Stimulated activated CD8-positive, alpha-beta memory T cell treated with anti-CD3 and anti-CD28 coated beads, Interleukin-15, amount 100 ng/mL, for 24 hours (primary cell): ENCODE data around the gene FOXK2.

Source experiments
- DNase-seq: peaks from one replicate; pipeline ENCODE4 v3.0.0-alpha.2; 2020; ENCODE audit warnings: low read depth

The FOXK2 gene

DNA sequence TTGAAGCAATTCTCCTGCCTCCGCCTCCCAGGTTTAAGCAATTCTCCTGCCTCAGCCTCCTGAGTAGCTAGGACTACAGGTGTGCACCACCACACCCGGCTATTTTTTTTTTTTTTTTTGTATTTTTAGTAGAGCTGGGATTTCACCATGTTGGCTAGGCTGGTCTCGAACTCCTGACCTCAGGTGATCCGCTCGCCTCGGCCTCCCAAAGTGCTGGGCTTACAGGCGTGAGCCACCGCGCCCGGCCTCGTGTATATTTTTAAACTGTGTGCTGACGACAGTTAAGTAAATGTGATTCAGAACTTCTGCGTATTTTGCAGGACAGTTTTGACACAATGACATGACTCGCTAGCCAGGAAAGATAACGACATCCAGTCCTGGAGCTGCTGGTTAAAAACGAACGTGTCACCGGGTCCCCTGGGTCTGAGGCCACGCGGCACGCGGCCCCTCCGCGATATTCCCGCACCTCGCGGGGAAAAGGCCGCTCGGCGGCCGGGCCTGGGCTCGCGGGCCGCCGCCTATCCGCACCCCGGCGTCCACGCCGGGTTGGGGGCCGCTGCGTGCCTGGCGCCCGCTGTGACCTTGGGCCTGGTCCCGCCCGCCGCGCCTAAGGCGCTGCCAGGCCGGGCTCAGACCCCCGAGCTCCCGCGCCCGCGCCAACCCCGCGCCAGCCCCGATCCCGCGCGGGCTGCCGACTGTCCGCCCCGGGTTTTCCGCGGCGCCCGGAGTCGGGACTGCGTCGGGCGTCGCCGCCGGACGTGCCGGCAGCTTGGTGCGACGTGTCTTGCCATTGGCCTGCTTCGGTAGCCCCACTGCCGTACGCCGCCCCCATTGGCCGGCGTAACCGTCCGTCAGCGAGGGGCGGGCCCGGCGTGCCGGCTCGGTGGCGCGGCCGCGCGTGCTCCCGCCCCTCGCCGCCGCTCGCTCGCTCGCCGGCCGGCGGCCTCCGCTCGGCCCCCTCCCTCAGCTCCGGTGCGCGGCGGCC is at the start of gene FOXK2:
Gene FOXK2 (plus strand): TSS at position 907 of the 985 bp plus-strand sequence. CDS start 157 bp downstream, outside the sequence.
- DNase-seq, result peak; percentile 90

DNA sequence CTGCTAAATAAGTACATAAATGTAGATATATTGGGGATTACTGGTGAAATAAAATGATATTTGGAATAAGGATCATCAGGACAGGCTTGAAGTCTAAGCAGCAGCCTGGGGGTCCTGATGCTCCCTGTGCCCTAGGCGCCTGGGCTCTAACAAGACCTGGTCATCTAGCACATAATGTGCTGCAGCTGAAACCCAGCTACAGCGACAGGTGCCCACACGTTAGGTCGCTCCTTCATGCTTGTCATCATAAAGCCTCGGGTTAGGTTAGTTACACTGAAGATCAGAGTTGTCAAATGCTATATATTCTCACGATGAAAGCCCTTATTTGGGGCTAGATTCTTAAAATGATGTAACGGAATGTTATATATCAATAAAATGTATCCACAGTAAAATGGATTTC is 49.5 kb upstream of the FOXK2 start:
- DNase-seq, result no peak

DNA sequence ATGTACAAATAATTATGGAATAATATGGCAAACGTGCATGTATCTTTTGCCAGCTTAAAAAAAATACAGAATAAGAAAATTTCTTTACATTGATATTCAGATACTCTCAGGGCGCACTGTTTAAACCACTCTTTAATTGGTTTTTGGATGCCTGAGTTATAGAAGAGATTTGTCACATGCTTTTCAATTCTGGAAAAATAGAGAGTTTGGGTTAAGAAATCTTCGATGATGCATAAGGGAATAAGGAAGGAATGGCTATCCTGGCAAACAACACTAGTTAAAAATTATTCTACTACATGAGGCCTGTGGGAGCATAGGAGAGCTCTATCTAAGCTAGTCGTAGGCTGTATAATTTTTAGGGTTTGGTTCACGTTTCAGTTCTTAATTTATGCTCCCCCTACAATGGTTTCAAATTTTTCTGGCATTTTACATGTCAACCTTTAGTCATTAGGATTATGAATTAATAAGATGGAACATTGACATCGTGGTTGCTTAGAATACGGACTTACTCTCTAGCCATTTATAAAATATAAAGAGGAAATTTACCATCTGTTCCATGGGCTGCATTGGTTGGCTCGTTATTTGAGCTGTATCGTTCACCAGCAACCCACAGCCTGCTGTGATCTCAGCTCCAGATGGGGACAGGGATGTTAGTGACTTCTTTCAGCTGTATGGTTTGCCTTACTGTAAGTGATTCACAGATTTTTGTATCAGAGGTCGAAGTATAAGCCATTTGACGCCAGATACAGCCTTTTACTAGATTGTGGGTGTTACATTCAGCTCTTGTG is 45.1 kb upstream of the FOXK2 start:
- no peak for DNase-seq

DNA sequence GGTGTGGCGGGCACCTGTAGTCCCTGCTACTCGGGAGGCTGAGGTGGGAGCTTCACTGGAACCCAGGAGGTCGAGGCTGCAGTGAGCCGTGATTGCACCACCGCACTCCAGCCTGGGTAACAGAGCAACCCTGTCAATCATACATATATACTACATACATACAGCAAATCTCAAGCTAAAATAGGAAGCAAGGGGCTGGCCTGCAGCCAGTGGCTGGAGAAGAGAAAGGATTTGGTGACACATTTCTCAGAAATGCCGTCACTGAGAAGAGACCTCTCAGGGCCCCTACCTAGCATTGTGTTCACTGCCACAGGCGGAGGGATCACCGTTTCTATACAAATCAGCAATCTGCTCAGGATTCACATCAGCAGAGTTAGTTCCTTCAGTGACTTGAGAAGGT is 44.1 kb upstream of the FOXK2 start:
- no peak for DNase-seq

DNA sequence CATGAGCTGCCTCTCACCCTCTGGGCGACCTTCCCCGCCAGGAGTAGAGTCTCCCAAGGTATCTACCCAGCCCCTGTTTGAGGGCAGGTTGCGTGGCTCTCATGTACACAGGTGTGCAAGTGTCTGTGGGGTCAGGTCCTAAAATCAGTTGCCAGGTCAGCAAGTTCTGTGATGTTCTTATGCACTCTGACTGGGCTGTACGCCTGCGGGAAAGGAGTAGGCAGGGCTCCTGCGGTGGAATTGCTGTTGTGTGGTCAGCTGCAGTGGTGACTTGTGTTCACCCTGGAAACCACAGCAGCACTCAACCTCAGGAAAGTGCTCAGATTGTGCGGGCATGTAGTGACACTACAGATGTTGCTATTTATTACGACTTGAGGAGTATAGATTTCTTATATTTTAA is 41.6 kb upstream of the FOXK2 start:
- no peak for DNase-seq

DNA sequence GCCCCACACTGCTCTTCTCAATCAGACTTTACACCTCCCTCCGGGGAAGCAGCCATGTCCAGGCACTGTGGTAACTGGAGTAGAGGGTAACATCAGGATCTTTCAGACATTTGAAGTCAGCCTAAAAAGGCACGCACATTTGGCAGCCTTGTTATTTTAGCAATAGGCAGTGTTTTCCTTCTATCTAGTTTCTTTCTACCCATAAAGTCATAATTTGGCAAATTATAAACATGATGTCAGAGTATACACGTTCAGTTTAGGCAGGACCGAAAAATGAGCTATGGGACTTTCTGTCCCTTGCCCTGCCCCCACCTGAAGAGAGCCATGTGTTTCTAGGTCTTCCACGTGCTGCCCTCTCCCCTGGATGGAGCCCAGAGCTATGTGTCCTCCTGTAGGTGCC is 39.9 kb upstream of the FOXK2 start:
- DNase-seq, result no peak

GRCh38 chr17:82480318-82480717 is 39.2 kb upstream of the FOXK2 start:
- no peak for DNase-seq

DNA sequence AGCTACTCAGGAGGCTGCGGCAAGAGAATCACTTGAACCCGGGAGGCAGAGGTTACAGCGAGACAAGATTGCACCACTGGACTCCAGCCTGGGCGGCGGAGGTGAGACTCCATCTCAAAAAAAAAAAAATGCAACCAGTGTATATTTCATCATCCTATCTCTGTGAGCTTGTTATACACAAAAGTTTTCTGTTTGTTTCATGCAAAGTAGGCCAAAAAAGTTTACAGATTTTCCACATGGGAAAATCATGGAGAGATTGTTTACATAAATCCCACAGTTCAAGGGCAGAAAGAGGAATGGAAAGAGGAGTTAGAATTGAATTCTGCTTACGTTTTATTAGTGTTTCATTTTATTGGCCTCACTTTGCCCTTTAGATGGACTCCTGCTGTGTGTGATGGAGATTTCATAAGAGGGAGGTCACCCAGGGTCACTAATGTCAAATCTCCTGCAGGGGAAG is 36.3 kb upstream of the FOXK2 start:
- DNase-seq, result no peak

DNA sequence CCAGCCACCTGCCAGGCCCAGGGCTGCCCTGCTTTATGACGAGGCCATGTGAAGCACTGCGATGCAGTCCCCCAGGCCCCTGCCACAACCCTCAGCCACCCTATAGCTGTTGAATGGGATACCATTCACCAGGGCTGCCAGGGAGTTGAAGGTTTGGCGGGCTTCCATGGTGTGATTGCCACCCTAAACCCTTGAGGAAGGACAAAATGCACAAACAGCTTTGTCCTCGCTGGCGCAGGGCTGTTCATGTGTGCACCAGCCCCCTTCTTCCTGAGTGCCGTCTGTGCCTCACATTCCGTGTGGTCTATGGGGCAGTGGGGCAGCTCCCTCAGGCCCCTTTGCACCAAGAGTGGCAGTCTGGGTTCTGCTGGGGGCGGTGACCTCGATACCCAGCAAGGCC is 35.7 kb upstream of the FOXK2 start:
- no peak for DNase-seq

- no peak for DNase-seq
These were observed 33.1 kb upstream of the FOXK2 start for GRCh38 chr17:82486231-82487094.

DNA sequence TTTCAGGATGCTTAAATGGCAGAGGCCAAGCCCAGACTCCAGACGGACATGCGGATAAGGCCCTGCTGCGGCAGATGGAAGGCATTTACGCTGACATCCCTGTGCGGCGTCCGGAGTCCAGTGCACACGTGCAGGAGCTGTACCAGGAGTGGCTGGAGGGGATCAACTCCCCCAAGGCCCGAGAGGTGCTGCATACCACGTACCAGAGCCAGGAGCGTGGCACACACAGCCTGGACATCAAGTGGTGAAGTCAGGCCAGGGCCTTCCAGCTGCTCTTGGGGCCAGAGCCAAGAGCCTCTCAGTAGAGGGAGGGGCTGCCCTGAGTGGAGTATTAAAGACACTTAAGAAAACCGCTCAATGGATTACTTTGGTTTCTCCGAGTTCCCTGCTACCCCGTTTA is 31.6 kb upstream of the FOXK2 start:
- DNase-seq, result no peak

DNA sequence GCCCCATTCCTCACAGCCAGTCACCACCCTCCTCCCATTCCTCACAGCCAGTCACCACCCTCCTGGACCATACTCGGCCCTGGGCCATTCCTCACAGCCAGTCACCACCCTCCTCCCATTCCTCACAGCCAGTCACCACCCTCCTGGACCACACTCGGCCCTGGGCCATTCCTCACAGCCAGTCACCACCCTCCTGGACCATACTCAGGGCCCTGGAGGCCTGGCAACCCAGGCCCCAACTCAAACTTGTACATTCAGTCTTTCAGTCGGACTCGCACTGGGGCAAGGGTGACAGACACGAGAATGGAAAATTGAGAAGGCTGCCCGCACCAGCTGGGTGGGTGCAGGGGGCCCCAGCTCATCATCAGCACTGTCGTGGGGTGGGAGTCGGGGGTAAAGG is 30.4 kb upstream of the FOXK2 start:
- no peak for DNase-seq

DNA sequence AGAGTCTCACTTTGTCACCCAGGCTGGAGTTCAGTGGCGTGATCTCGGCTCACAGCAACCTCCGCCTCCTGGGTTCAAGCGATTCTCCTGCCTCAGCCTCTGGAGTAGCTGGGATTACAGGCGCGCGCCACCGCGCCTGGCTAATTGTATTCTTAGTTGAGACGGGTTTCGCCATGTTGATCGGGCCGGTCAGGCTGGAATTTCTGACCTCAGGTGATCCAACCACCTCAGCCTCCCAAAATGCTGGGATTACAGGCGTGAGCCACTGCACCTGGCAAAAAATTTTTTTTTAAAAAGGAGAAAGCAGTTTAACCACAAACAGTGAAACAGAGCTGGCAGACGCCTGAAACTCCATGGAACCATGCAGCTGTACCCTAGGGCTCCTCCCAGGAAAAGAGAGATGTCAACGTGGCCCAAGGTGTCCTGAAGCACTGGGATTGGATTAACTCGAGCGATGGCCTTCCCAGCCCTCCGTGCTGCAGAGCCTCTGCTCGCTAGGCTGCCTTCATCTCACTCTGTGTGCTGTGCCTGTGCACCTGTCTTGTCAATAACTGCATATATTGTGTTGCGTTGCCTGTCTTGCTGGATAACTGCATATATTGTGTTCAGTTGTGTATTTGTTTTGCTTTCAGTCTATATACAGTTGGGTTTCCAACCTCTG is 29.6 kb upstream of the FOXK2 start:
- no peak for DNase-seq

- DNase-seq, result no peak
These were observed 28.9 kb upstream of the FOXK2 start for GRCh38 chr17:82490512-82491195.

DNA sequence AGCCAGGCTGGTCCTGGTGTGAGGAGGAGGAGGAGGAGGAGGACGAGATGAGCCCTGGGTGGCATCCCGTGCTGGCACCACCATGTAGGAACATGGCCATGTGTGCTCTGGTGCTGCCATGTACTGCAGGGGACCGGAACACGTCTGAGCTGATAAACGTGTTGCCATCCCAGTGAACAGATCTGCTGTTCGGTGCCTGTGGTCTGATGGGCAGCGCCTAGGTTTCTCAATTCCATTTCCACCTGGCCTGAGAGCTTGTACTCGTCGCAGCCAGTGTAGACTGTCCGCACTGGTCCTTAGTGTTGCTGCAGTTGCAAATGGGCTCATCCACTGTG is 28.4 kb upstream of the FOXK2 start:
- DNase-seq, result no peak

DNA sequence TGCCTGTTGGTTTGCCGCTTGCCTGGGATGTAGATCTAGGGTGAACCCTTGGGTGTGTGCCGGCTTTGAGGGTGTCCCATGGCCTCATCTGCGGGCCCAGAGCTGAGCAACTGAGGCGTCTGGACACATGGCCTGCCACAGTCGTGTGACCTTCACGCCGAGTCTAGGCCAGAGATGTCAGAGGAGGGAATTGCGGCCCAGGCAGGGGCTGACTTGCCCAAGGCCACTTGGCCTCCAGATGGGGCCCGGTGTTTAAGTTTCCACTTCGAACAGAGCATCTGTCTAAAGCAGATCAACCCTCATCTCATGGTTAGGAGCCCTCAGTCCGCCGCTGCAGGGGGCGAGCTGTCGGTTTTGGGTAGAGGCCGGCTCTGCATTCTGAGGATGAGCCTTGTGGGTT is 28.0 kb upstream of the FOXK2 start:
- DNase-seq, result no peak

DNA sequence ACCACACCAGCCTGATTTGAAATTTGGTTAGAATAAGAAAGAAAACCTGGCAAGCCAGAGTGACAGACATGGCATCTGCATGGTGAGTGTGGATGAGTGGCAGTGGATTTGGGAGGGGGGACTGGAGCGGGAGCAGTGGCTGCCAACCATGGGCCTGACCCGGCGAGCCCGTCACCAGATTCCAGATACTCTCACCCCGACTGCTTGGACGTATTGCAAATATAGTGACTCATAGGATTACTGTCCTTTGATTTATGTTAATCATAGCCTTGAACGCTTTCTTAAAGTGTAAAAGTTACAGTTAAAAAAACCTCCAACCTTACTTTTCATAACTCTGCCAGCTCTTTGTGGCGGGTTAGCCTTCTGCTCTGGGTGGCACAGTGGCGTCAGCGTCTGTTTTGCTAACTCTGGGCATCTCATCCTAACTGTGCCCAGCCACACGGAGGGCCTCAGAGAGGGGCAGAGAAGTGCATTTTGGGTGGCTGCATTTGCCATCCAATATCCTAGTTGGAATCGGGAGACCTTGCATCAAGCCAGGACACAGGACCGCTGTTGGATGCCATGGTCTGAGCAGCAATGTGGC is 26.8 kb upstream of the FOXK2 start:
- DNase-seq, result no peak

DNA sequence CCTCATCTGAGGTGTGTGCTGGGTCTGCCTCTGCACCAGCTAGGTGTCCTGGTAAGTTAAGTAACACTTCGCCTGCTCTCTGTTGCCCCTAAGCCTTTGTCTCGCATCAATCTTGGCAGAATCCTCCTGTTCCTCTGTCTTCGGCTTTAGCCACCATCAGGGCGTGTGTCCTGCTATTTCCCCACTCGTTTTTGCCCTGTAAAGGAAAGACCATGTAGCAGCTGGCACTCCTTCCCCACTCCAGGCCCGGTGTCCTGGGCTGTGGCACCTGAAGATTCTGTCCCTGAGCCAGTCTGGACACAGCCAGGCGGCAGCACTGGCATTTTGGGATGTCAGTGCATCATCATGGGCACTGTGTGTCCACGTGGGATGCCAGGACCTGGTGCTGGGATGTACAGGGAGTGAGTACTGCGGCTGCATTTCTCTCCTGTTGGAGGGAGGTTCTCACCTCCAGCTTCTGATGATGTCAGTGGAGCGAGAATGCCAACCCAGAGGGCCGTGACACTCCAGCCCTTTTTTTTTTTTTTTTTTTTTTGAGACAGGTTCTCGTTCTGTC is 26.2 kb upstream of the FOXK2 start:
- DNase-seq, result no peak

- peak; percentile 78 for DNase-seq
These were observed 25.1 kb upstream of the FOXK2 start for GRCh38 chr17:82494236-82495055.
